Kidney capillary endothelial cell (primary cell): ENCODE measurements around the gene RNF149.

ENCODE experiments used
- DNase-seq: peaks from one replicate; pipeline ENCODE4 v3.0.0-alpha.2; 2018; ENCODE audit warnings: low spot score

RNF149 gene

DNA sequence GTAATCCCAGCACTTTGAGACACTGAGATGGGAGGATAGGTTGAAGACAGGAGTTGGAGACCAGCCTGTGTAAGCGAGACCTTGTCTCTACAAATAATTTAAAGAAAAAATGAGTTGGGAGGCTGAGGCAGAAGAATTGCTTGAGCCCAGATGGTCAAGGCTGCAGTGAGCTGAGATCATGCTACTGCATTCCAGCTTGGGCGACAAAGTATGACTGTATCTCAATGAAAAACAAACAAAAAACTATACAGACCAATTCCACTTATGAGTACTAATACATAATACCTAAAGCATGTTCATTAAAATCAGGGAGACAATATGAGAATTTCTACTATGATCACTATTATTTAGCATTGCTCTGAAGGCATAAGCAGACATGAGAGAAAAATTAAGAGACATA, 12.6 kb downstream of the RNF149 start:
- DNase-seq: no peak

DNA sequence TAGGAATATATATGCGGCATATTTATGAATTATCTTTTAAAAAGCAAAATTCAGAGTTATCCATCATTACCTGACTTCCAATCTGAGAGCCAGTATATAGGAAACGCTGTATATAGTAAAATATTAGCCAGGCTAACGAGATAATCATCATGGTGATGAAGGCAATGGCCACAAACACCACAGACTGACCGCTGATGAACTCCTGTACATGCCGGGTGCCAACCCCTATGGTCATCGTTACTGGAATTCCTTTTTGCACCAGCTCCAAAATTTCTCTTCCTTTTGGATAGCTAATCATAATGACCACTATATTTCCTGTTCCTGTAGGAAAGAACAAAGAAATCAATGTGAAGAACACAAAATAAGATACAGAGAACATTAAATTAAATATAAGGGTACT, 13.6 kb downstream of the RNF149 start:
- no peak for DNase-seq

DNA sequence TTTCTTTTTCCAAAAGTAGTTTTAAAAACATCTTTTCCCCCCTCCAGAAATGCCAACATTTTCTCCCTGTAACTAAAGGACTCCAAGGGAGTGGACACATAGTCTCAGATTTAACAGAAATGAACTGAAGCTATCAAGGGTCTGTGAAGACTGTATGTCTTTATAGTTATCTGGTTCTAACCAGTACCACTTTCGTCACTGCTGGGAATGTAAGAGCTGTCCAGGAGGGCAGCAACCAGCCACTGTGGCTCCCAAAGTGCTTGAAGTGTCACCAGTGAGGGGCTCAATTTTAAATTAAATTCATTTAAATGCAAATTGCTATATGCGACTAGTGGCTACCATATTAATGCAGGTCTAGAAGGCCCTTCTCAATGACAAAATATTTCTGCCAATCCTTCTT, 15.0 kb downstream of the RNF149 start:
- DNase-seq: no peak

DNA sequence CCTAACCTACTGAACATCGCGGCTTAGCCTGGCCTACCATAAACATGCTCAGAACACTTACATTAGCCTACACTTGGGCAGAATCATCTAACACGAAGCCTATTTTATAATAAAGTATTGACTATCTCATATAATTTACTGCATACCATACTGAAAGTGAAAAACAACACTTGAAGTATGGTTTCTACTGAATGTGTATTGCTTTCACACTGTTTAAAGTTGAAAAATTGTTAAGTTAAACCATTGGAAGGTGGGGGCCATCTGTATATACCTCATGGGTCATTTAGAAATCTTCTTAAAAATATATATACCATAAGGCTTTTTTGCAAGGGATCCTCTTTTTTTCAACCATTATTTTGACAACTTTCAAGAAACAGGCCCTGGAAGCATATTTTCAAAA, 16.5 kb downstream of the RNF149 start:
- DNase-seq: no peak

- no peak for DNase-seq
Observed at GRCh38 chr2:101290711-101291110, 17.8 kb downstream of the RNF149 start.

DNA sequence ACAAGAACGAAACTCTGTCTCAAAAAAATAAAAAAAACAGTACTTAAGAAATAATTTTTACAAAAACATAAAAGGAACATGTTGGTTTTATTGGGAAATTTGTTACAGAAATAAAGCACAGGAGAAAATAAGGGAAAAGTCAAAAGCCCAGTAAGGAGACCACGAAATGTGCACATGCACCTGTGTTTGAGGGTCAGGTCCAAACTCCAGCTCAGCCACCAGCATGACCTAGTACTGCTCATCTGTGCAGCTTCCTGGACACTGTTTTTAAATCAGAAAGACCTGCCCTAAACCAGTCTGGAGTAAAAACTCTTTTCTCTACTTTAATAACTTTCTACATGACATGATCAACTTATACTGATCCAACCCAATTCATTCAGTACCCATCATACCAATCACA, 21.2 kb downstream of the RNF149 start:
- DNase-seq: no peak

DNA sequence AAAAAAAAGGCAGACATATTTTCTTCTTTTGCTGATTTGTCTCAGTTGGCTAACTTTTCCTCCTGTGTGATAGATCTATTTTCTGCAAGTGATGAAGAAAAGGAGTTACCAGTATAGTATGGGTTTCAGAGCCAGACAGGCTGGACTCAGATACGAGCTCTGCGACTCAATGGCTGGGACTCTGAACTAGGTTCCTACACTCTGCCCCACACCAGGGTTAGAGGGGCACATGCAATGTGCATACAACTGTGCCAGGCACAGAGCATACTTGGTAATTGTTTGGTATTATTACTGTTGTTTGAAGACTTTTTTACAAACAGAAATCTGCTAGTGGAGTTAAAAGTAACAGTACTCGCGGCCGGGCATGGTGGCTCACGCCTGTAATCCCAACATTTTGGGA, 21.8 kb downstream of the RNF149 start:
- no peak for DNase-seq

DNA sequence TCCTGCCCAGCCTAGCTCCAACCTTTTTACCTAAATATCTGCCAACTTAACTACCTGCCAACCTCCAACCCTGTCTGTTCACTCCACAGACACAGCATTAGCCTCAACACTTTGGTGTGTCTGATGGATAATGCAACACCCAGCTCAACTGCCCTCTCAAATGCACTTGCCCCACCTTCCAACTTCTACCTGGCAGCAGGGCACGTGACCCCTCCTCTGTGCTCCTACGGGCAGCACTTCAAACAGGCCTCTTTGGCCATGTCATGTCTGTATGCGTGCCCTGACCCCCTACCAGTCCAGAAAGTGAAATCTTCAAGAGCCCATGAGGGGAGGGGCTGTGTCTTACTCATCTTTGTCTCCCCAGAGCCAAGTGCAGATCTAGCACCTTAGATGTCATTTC, 25.5 kb downstream of the RNF149 start:
- no peak for DNase-seq

DNA sequence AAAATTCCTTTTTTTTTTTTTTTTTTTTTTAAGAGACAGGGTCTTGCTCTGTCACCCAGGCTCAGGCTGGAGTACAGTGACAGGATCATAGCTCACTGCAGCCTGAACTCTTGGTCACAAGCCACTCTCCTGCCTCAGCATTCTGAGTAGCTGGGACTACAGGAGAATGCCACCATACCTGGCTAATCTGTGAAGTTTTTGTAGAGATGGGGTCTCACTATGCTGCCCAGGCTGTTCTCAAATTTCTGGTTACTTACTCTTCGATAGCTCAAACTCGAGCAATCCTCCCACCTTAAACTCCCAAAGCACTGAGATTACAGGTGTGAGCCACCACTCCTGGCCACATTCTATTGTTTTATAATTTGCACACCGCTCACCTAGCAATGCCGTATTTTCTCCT, 27.0 kb downstream of the RNF149 start:
- DNase-seq: no peak

DNA sequence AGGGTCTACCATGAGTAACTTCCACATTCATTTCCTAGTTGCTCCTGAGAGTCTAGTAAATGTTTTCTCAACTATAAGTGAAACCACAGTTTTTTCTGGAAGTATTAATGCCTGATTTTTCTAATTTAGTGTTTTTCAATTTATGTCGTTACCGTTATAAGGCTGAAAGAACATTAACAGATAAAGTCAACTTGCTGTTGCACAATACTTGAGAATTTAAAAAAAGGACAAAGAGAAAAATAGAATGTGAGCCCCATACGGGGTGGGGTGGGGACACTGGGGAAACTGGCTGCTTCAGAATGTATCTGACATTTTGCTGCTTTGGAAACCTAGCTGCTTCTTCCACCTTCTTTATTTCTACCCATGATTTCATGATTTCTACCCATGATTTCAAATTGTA, 29.6 kb downstream of the RNF149 start:
- DNase-seq: no peak

GRCh38 chr2:101277111-101277510, 31.4 kb downstream of the RNF149 start:
- DNase-seq: no peak

DNA sequence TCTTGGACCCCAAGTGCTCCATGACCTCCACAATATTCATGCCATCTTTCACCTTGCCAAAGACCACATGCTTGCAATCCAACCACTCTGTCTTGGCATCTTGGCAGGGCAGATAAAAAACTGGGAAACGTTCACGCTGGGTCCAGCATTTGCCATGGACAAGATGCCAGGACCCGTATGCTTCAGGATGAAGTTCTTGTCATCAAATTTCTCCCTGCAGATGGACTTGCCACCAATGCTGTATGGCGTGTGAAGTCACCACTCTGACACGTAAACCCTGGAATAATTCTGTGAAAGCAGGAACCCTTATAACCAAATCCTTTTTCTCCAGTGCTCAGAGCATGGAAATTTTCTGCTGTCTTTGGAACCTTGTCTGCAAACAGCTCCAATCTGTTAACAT, 34.4 kb downstream of the RNF149 start:
- no peak for DNase-seq

DNA sequence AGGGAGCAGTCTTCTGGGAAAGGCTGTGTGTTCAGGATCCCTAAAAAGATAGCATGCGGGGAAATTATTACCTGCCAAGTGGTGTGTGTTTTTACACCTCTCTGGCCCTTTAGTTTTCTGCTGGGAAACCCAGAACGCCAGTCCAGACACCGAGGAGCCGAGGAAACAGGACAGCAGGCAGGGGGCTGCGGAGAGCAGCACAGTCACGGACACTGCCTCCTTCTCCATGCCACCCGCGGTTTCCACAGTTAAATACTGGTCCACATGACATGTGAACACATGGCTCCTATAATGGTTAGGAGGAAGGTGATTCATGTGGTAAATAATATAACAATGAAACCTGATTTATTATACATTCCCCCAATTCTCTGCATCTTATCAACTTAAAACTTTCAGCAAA, 35.4 kb downstream of the RNF149 start:
- no peak for DNase-seq

DNA sequence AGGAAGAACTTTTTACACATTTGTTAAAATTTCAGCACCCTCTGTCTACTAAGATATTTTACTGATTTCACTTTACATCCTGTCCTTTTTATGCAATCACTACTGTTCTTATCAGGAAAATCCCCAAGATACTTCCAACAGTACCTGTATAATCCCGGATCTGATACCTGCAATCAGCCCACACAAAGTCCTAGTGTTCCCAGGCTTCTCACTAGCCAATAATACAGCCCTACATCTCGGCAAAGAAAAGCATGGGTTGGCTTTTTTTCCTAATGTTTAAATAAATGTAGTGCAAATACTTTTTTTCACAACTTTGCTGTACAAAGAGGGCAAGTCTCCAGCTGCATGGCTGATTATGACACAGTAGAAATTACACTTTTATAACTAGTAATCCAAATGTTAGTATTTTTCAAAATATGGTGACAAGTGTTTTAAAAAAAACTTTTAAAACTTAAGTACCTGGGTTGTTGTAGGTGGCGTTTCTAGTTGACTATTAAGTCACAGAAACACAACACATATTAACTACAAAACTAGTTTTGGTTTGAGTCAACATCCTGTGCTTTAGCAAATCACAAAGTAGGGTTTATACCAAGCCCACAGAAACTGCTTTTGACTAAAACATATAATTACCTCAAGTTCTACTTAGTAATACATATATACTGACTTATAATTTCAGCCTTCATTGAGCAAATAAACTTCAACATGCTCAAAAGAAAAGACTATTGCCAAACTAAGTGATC, 36.3 kb downstream of the RNF149 start:
- DNase-seq: no peak

GRCh38 chr2:101270700-101271259, 37.7 kb downstream of the RNF149 start:
- no peak for DNase-seq

DNA sequence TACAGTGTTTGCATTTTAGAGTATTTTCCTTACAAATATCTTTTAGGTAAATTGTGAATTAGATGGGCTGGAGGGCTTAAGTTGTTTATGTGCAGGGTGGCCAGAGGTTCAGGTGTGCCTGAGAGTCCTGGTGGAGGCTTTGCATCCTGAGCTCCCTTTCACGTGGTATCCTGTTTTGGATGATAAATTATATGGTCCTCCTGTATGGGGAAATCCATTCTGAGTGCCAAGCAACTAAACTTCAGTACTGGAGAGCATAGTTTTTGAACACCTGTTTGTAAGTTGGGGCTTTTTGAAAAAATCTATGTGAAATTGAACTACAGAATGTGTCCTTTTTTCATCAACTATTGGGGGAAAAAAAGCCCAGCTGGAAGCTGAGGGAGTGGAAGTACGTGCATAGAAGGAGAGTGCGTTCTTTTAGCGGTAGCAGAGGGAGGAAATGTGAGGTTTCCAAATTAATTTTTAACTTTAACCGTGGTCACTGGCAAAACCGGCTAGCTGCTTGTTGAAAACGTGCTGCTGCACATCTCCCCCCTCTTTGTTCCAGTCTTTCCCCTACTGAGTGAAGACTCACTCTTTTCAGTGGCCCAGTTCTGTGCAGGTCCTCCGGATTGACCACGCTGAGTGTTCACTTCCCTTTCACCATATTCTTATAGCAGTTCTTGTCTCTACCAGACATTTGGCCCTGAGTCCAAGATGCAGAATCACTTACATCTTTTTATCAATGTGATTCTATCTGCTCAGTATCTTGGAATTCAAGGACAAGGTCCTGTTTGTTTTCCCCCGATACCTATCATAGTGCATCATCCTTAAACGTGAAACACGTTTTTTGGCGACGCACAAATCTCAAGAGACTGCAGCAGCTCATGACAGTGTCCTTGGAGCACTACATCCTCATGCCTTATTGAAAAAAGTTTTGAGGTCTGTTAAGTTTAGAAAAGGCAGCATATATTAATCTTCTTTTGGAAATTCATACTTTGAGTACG, 40.5 kb downstream of the RNF149 start:
- DNase-seq: no peak

GRCh38 chr2:101265893-101266499, 42.5 kb downstream of the RNF149 start:
- DNase-seq: no peak

DNA sequence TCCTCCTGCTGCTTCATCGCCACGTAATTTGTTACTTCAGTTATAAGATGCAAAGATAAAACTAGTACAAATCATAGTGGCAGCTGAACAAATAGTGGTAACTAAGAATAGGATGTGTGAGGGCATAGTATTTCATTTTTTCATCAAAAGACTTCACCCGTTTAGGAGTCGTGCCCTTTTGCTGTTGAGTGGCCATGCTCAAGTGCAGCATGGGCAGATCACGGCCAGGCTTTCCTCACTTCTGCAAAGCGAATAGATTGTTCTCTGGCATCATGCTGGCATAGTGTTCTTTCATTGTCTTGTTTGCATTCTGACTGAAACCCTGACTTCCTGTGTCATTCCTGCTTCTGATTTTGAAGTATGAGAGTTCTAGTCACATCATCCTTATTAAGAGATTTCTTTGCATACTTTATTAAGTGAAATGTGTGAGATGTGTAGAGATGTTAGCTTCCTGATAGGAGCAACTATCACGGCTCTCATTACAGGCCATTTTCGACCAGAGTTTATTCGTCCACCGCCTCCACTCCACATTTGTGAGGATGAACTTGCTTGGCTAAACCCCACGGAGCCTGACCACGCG, 44.1 kb downstream of the RNF149 start:
- DNase-seq: no peak

DNA sequence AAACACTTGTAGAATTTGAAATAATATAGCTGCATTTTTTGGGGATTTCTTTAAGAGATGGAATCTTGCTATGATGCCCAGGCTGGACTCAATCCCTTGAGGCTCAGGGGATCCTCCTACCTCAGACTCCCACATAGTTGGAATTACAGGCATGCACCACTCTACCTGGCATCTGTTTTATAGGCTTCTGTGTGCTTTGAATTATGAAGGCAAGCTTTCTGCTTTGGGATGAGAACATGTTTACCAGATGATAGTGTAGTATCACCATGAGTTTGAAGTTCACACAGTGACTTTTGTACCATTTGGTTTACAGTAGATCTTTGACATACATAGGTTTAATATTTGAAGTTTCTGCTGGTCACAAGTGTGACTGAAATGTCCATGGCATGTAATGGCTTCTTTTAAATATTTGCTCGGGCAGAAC, 45.1 kb downstream of the RNF149 start:
- no peak for DNase-seq

- no peak for DNase-seq
Observed at GRCh38 chr2:101262142-101262541, 46.4 kb downstream of the RNF149 start.

GRCh38 chr2:101258804-101259203, 49.7 kb downstream of the RNF149 start:
- DNase-seq: no peak

GRCh38 chr2:101256316-101256715, 52.2 kb downstream of the RNF149 start:
- no peak for DNase-seq
